ENCODE results near the gene GGTA1.

- TF ChIP-seq, protein P1, sequence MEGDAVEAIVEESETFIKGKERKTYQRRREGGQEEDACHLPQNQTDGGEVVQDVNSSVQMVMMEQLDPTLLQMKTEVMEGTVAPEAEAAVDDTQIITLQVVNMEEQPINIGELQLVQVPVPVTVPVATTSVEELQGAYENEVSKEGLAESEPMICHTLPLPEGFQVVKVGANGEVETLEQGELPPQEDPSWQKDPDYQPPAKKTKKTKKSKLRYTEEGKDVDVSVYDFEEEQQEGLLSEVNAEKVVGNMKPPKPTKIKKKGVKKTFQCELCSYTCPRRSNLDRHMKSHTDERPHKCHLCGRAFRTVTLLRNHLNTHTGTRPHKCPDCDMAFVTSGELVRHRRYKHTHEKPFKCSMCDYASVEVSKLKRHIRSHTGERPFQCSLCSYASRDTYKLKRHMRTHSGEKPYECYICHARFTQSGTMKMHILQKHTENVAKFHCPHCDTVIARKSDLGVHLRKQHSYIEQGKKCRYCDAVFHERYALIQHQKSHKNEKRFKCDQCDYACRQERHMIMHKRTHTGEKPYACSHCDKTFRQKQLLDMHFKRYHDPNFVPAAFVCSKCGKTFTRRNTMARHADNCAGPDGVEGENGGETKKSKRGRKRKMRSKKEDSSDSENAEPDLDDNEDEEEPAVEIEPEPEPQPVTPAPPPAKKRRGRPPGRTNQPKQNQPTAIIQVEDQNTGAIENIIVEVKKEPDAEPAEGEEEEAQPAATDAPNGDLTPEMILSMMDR (IDR thresholded peaks at IDR 0.05): no peak
- TF ChIP-seq POLR2A (IDR thresholded peaks at IDR 0.05; ENCODE audit: low read depth) (no peak), POLR2AphosphoS5 (IDR thresholded peaks at IDR 0.05) (no peak)
Observed at GRCh38 chr9:121437891-121438290, 61.8 kb downstream of the GGTA1 start.
